Measurements from ENCODE around the gene COBL. TPM values are rescaled to one million over a fixed set of nuclear protein-coding genes. Genes with fewer than 3 reads are reported as not detected.

COBL gene
- total RNA-seq, 4 donors from 2014 or later, result 1.1 to 27.7 (median 15.2) TPM

GRCh38 chr7:51352174-51353100 lies 35.8 kb upstream of the COBL start:
- DNase-seq (ENCODE audit: low spot score) (no peak), ATAC-seq (ENCODE audit: low FRiP score) (no peak)
- no peak for TF ChIP-seq CTCF (IDR thresholded peaks at IDR 0.05)

GRCh38 chr7:51351661-51352060 lies 35.1 kb upstream of the COBL start:
- DNase-seq (ENCODE audit: low spot score) (no peak), ATAC-seq (ENCODE audit: low FRiP score) (no peak)
- no peak for TF ChIP-seq CTCF (IDR thresholded peaks at IDR 0.05)

GRCh38 chr7:51350546-51350896 lies 33.9 kb upstream of the COBL start:
- TF ChIP-seq CTCF (IDR thresholded peaks at IDR 0.05), result no peak
- ATAC-seq (ENCODE audit: low FRiP score), result no peak
- DNase-seq (ENCODE audit: low spot score), result no peak

- ATAC-seq (ENCODE audit: low FRiP score), result no peak
- DNase-seq (ENCODE audit: low spot score), result no peak
- no peak for TF ChIP-seq CTCF (IDR thresholded peaks at IDR 0.05)
These were observed 33.4 kb upstream of the COBL start for GRCh38 chr7:51349820-51350545.

- no peak for TF ChIP-seq CTCF (IDR thresholded peaks at IDR 0.05)
- DNase-seq (ENCODE audit: low spot score), result no peak
- no peak for ATAC-seq (ENCODE audit: low FRiP score)
These were observed 29.5 kb upstream of the COBL start for GRCh38 chr7:51346126-51346525.

- no peak for TF ChIP-seq CTCF (IDR thresholded peaks at IDR 0.05)
- ATAC-seq (ENCODE audit: low FRiP score), result peak; percentile 66
- DNase-seq (ENCODE audit: low spot score), result no peak
These were observed 28.0 kb upstream of the COBL start for GRCh38 chr7:51344406-51345138.

Data from omental fat pad (tissue), 4 donors.